Trophoblast cell (in vitro differentiated cells and primary cell): ENCODE results near the gene NAXD.
A peak's percentile ranks its signal among the peaks of the same experiment; 100 is the strongest.
"Not testable (repeated sequence)": the region's sequence is repeated elsewhere in the genome, so short reads cannot be mapped to it uniquely, and the experiment has no call there.

Source experiments
- DNase-seq, 2 donors: peaks; one replicate each; pipeline ENCODE4 v3.0.0-alpha.2; 2016
- H2AFZ ChIP-seq: 2 replicates; pipeline ENCODE4 v1.6.1; 2013; ENCODE audit warnings: low read length, moderate library complexity, mild to moderate bottlenecking; ENCODE audit not compliant: insufficient read depth, poor library complexity
- H2AK5ac ChIP-seq: 2 replicates; pipeline ENCODE4 v1.6.1; 2013; ENCODE audit warnings: mild to moderate bottlenecking, low read length
- H2BK120ac ChIP-seq: 2 replicates; pipeline ENCODE4 v1.6.1; 2013; ENCODE audit warnings: low read length, mild to moderate bottlenecking, moderate library complexity; ENCODE audit not compliant: insufficient read depth, poor library complexity
- H2BK12ac ChIP-seq: 2 replicates; pipeline ENCODE4 v1.6.1; 2013; ENCODE audit warnings: mild to moderate bottlenecking, low read length, moderate library complexity
- H2BK5ac ChIP-seq: 2 replicates; pipeline ENCODE4 v1.6.1; 2013; ENCODE audit warnings: low read length, low read depth, moderate library complexity, mild to moderate bottlenecking; ENCODE audit not compliant: poor library complexity
- H3K14ac ChIP-seq: 2 replicates; pipeline ENCODE4 v1.6.1; 2013; ENCODE audit warnings: mild to moderate bottlenecking, low read length
- H3K18ac ChIP-seq: 2 replicates; pipeline ENCODE4 v1.6.1; 2013; ENCODE audit warnings: mild to moderate bottlenecking, low read length
- H3K23ac ChIP-seq: 2 replicates; pipeline ENCODE4 v1.6.1; 2013; ENCODE audit warnings: low read length
- H3K27ac ChIP-seq: 2 replicates; pipeline ENCODE4 v1.5.1; 2013; ENCODE audit warnings: low read depth, mild to moderate bottlenecking, inconsistent platforms, low read length, moderate library complexity
- H3K27me3 ChIP-seq: 2 replicates; pipeline ENCODE4 v1.6.1; 2013; ENCODE audit warnings: inconsistent platforms, mild to moderate bottlenecking, low read length, moderate library complexity; ENCODE audit not compliant: insufficient read depth
- H3K36me3 ChIP-seq, 2 experiments: 1 replicate in 1 of 2; 2 replicates in 1 of 2; pipeline ENCODE4 v1.6.1; 2013; ENCODE audit warnings: low read length in 2 of 2, mild to moderate bottlenecking in 2 of 2, moderate library complexity in 1 of 2; ENCODE audit not compliant: insufficient read depth in 2 of 2, control insufficient read depth in 1 of 2
- H3K4ac ChIP-seq: 2 replicates; pipeline ENCODE4 v1.6.1; 2013; ENCODE audit warnings: low read depth, mild to moderate bottlenecking, low read length, moderate library complexity
- H3K4me1 ChIP-seq, 2 experiments: 1 replicate in 1 of 2; 2 replicates in 1 of 2; pipeline ENCODE4 v1.6.1; 2013; ENCODE audit warnings: low read length in 2 of 2, mild to moderate bottlenecking in 2 of 2, moderate library complexity in 1 of 2; ENCODE audit not compliant: insufficient read depth in 2 of 2, control insufficient read depth in 1 of 2
- H3K4me2 ChIP-seq: 2 replicates; pipeline ENCODE4 v1.6.1; 2013; ENCODE audit warnings: inconsistent platforms, mild to moderate bottlenecking, low read length, moderate library complexity
- H3K4me3 ChIP-seq: 2 replicates; pipeline ENCODE4 v1.5.1; 2013; ENCODE audit warnings: mild to moderate bottlenecking, low read depth, low read length, inconsistent platforms
- H3K79me1 ChIP-seq: one replicate; pipeline ENCODE4 v1.6.1; 2013; ENCODE audit warnings: low read length
- H3K79me2 ChIP-seq: 2 replicates; pipeline ENCODE4 v1.6.1; 2013; ENCODE audit warnings: low read length, mild to moderate bottlenecking; ENCODE audit not compliant: control insufficient read depth, insufficient read depth, poor library complexity
- H3K9ac ChIP-seq: 2 replicates; pipeline ENCODE4 v1.6.1; 2013; ENCODE audit warnings: mild to moderate bottlenecking, low read length
- H3K9me3 ChIP-seq: 2 replicates; pipeline ENCODE4 v1.6.1; 2013; ENCODE audit warnings: low read depth, mild to moderate bottlenecking, control low read depth, inconsistent platforms, low read length; ENCODE audit not compliant: insufficient read depth
- H4K12ac ChIP-seq: 2 replicates; pipeline ENCODE4 v1.6.1; 2013; ENCODE audit warnings: low read depth, mild to moderate bottlenecking, low read length, moderate library complexity
- H4K8ac ChIP-seq: 2 replicates; pipeline ENCODE4 v1.6.1; 2013; ENCODE audit warnings: low read depth, mild to moderate bottlenecking, low read length, moderate library complexity
- H4K91ac ChIP-seq: one replicate; pipeline ENCODE4 v1.6.1; 2013; ENCODE audit warnings: low read depth, mild to moderate bottlenecking, low read length, moderate library complexity
- WGBS: extraction: QIAGEN DNeasy Blood & Tissue Kit; methylation state at CpG from one replicate; pipeline ENCODE4 v1.1.7; 2013; ENCODE audit warnings: missing lambda C conversion rate; ENCODE audit not compliant: insufficient read length, insufficient coverage; ENCODE audit errors: extremely low coverage; 5-methylcytosine and 5-hydroxymethylcytosine counted together

NAXD gene

DNA sequence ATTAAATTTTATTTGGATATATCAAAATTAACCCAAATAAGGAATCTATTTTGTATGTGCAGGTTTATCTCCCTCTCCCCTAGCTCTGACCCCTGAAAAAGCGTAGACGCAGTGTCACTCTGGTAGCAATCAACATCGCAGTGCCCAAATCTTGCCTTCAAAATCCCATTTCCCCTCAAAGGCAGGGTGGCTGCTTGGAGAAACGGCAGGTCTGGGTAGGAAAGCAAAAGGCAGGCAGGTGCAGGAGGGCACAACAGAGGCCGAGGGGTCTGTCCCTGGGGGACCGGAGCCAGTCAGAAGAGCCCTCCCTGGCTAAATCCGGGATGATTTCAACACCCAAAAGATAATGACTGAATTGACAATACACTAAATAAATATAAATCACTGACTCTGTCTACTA, 41.9 kb downstream of the NAXD start:
- Histone ChIP-seq H3K4me1 (peaks cover 4 to 6% of the 10 kb centered on the region in 2 experiments), H3K27ac (no peak overlapping the region), H3K9me3 (no peaks in the 10 kb centered on the region), H4K8ac (no peak overlapping the region), H3K36me3 (peaks cover 10 to 13% of the 10 kb centered on the region in 2 experiments), H3K9ac (no peak overlapping the region), H3K18ac (no peak overlapping the region), H3K14ac (no peak overlapping the region), H3K4me3 (no peak overlapping the region), H3K27me3 (no peaks in the 10 kb centered on the region), H3K4ac (no peak overlapping the region), H2AFZ (no peak overlapping the region), H4K91ac (no peak overlapping the region), H2BK12ac (no peak overlapping the region), H4K12ac (no peak overlapping the region), H3K23ac (no peak overlapping the region), H3K4me2 (no peak overlapping the region), H3K79me2 (no peaks in the 10 kb centered on the region), H2BK120ac (no peak overlapping the region), H2AK5ac (no peak overlapping the region), H3K79me1 (no peaks in the 10 kb centered on the region), H2BK5ac (no peak overlapping the region)
- no peak for DNase-seq
- WGBS: no CpG with 5 or more reads among the region's 7 CpGs

DNA sequence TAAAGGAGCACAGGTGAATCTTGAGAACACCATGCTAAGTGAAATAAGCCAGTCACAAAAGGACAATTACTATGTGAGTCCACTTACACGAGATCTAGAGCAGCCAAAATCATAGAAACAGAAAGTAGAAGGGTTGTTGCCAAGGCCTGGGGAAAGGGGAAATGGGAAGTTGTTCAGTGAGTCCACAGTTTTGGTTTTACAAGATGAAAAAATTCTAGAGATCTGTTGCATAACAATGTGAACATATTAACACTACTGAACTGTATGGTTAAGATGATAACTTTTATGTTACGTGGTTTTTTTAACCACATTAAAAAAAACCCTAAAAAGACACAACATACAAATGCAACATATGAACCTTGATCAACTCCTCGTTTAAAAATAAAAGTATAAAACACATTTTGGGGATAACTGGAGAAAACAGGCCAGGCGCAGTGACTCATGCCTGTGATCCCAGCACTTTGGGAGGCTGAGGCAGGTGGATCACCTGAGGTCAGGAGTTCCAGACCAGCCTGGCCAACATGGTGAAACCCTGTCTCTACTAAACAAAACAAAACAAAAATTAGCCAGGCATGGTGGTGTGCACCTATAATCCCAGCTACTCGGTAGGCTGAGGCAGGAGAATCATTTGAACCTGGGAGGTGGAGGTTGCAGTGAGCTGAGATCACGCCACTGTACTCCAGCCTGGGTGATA, 43.0 kb downstream of the NAXD start:
- peak in 1 of 2 donors; percentile 14 for DNase-seq
- H2BK120ac ChIP-seq, H3K18ac ChIP-seq, H3K23ac ChIP-seq, H3K9ac ChIP-seq, H4K8ac ChIP-seq, H2AFZ ChIP-seq, H2BK12ac ChIP-seq, H4K91ac ChIP-seq, H2AK5ac ChIP-seq, H2BK5ac ChIP-seq, H3K4me1 ChIP-seq, H3K27ac ChIP-seq, H3K79me1 ChIP-seq, H3K79me2 ChIP-seq, H3K14ac ChIP-seq, H3K4ac ChIP-seq, H4K12ac ChIP-seq, H3K4me3 ChIP-seq, H3K27me3 ChIP-seq, H3K9me3 ChIP-seq, H3K4me2 ChIP-seq: not testable (repeated sequence)
- peaks cover 16 to 22% of the 10 kb centered on the region in 2 experiments for H3K36me3 ChIP-seq
- WGBS: no CpG with 5 or more reads among the region's 6 CpGs

DNA sequence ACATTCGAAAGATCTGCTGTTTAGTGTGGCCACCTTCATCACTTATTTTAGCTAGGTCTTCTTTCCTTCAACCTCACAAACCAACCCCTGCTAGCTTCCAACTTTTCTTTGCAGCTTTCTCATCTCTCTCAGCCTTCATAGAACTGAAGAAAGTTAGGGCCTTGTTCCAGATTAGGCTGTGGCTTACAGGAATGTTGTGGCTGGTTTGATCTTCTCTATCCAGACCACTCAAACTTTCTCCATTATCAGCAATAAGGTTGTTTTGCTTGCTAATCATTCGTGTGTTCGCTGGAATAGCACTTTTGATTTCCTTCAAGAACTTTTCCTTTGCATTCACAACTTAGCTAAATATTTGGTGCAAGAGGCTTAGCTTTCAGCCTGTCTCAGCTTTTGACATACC, 45.9 kb downstream of the NAXD start:
- Histone ChIP-seq H3K4me3 (no peak overlapping the region), H4K12ac (no peak overlapping the region), H2BK120ac (no peak overlapping the region), H3K4ac (no peak overlapping the region), H3K14ac (no peak overlapping the region), H3K9ac (no peak overlapping the region), H2AFZ (no peak overlapping the region), H3K4me2 (no peak overlapping the region), H3K79me2 (no peaks in the 10 kb centered on the region), H3K4me1 (peaks cover 7 to 8% of the 10 kb centered on the region in 2 experiments), H3K36me3 (peaks cover 29 to 38% of the 10 kb centered on the region in 2 experiments), H3K27me3 (no peaks in the 10 kb centered on the region), H3K27ac (no peak overlapping the region), H3K9me3 (no peaks in the 10 kb centered on the region), H3K18ac (no peak overlapping the region), H4K91ac (no peak overlapping the region), H3K23ac (no peak overlapping the region), H2BK12ac (no peak overlapping the region), H2AK5ac (no peak overlapping the region), H3K79me1 (peaks cover 2% of the 10 kb centered on the region), H2BK5ac (no peak overlapping the region), H4K8ac (no peak overlapping the region)
- no peak for DNase-seq
- no CpG with 5 or more reads among the region's 3 CpGs for WGBS

DNA sequence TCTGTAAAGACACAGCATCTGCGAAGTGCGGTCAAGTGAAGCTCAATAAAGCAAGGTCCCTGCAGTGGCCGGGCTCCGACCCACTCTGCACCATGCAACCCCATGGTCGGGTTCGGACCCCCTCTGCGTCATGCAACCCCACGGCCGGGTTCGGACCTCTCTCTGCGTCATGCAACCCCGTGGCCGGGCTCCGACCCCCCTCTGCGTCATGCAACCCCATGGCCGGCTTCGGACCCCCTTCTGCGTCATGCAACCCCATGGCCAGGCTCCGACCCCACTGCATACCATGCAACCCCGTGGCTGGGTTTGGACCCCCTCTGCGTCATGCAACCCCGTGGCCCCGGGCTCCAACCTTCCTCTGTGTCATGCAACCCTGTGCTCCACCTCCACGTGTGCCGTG, 46.7 kb downstream of the NAXD start:
- no peak for DNase-seq
- H3K23ac ChIP-seq: no peak overlapping the region
- H3K14ac ChIP-seq: no peak overlapping the region
- H2AK5ac ChIP-seq: no peak overlapping the region
- H3K27me3 ChIP-seq: no peaks in the 10 kb centered on the region
- H3K79me1 ChIP-seq: peaks cover 2% of the 10 kb centered on the region
- no peak overlapping the region for H4K12ac ChIP-seq
- H3K9me3 ChIP-seq: no peaks in the 10 kb centered on the region
- H3K27ac ChIP-seq: no peak overlapping the region
- no peak overlapping the region for H2BK12ac ChIP-seq
- no peak overlapping the region for H4K91ac ChIP-seq
- H3K4me1 ChIP-seq: peaks cover 7 to 8% of the 10 kb centered on the region in 2 experiments
- no peak overlapping the region for H3K18ac ChIP-seq
- H4K8ac ChIP-seq: no peak overlapping the region
- no peak overlapping the region for H3K4me2 ChIP-seq
- H3K9ac ChIP-seq: no peak overlapping the region
- no peak overlapping the region for H2BK120ac ChIP-seq
- H2BK5ac ChIP-seq: no peak overlapping the region
- H2AFZ ChIP-seq: no peak overlapping the region
- no peak overlapping the region for H3K4me3 ChIP-seq
- no CpG with 5 or more reads among the region's 25 CpGs for WGBS
- no peak overlapping the region for H3K4ac ChIP-seq
- H3K79me2 ChIP-seq: no peaks in the 10 kb centered on the region
- H3K36me3 ChIP-seq: peaks cover 31 to 42% of the 10 kb centered on the region in 2 experiments
